ENCODE data around the gene AGXT. TPM values are rescaled to one million over a fixed set of nuclear protein-coding genes. Genes with fewer than 3 reads are reported as not detected.
A peak's percentile ranks its signal among the peaks of the same experiment; 100 is the strongest.

Gene AGXT
- total and polyA plus RNA-seq, 8 donors, result not detected

- peak in 1 of 2 donors; percentile 22 for DNase-seq
- 8 to 11% (median 9%) methylated on average over 27 of the region's 27 CpGs for WGBS, 5 donors
- TF ChIP-seq POLR2AphosphoS5 (IDR thresholded peaks at IDR 0.05), result no peak
- H3K9me3 ChIP-seq, result no peaks in the 10 kb centered on the region
- H3K27ac ChIP-seq, result no peak overlapping the region
- intact Hi-C loops (cut with DNase I; ENCODE audit: low total_unique reads), result no loop called here
- peaks cover 8 to 16% (median 14%) of the 10 kb centered on the region in 4 donors for H3K4me1 ChIP-seq
- no peaks in the 10 kb centered on the region for H3K36me3 ChIP-seq
- H3K4me3 ChIP-seq, result peak overlapping the region; percentile 15 to 36 (median 28)
- H3K27me3 ChIP-seq, result peaks cover 0 to 53% (median 33%) of the 10 kb centered on the region in 3 donors
These were observed 36.9 kb upstream of the AGXT start for GRCh38 chr2:240831594-240832204.

- TF ChIP-seq CTCF (IDR thresholded peaks at IDR 0.05), result no peak
- TF ChIP-seq POLR2AphosphoS5 (IDR thresholded peaks at IDR 0.05), result peak in 1 of 3 donors; percentile 4
- peaks cover 0 to 47% (median 27%) of the 10 kb centered on the region in 3 donors for H3K27me3 ChIP-seq
- intact Hi-C loops (cut with DNase I; ENCODE audit: low total_unique reads), result no loop called here
- H3K4me1 ChIP-seq, result peaks cover 8 to 16% (median 14%) of the 10 kb centered on the region in 4 donors
- H3K9me3 ChIP-seq, result no peaks in the 10 kb centered on the region
- H3K27ac ChIP-seq, result no peak overlapping the region
- H3K4me3 ChIP-seq, result peak overlapping the region; percentile 15 to 36 (median 28)
- H3K36me3 ChIP-seq, result no peaks in the 10 kb centered on the region
- peak; percentile 93 to 97 for DNase-seq
- 1 to 6% (median 4%) methylated on average over 22 to 54 of the region's 54 CpGs for WGBS, 5 donors
These were observed 36.4 kb upstream of the AGXT start for GRCh38 chr2:240832205-240832727.

- peaks cover 8 to 16% (median 14%) of the 10 kb centered on the region in 4 donors for H3K4me1 ChIP-seq
- TF ChIP-seq EP300 (IDR thresholded peaks at IDR 0.05), result no peak
- TF ChIP-seq POLR2A (IDR thresholded peaks at IDR 0.05), result no peak
- TF ChIP-seq POLR2AphosphoS5 (IDR thresholded peaks at IDR 0.05), result no peak
- no peak for TF ChIP-seq CTCF (IDR thresholded peaks at IDR 0.05)
- 58 to 76% (median 67%) methylated on average over 10 to 13 of the region's 13 CpGs for WGBS, 5 donors
- DNase-seq, result peak in 1 of 2 donors; percentile 26
- H3K27ac ChIP-seq, result no peak overlapping the region
- no peaks in the 10 kb centered on the region for H3K9me3 ChIP-seq
- intact Hi-C loops (cut with DNase I; ENCODE audit: low total_unique reads), result no loop called here
- no peaks in the 10 kb centered on the region for H3K36me3 ChIP-seq
- no peak overlapping the region for H3K4me3 ChIP-seq
- H3K27me3 ChIP-seq, result peaks cover 0 to 47% (median 25%) of the 10 kb centered on the region in 3 donors
These were observed 35.6 kb upstream of the AGXT start for GRCh38 chr2:240832921-240833494.

- WGBS, 5 donors, result 60 to 80% (median 70%) methylated on average over 4 to 8 of the region's 8 CpGs
These were observed 34.8 kb upstream of the AGXT start for GRCh38 chr2:240833724-240834285.

More at GRCh38 chr2:240833724-240834285, 34.8 kb upstream of the AGXT start:
- no peak for DNase-seq
- no peak overlapping the region for H3K27ac ChIP-seq
- H3K4me1 ChIP-seq, result peaks cover 8 to 16% (median 14%) of the 10 kb centered on the region in 4 donors
- H3K36me3 ChIP-seq, result no peaks in the 10 kb centered on the region
- no peaks in the 10 kb centered on the region for H3K9me3 ChIP-seq
- no peak overlapping the region for H3K4me3 ChIP-seq
- no peak for TF ChIP-seq EP300 (IDR thresholded peaks at IDR 0.05)
- TF ChIP-seq CTCF (IDR thresholded peaks at IDR 0.05), result no peak
- TF ChIP-seq POLR2A (IDR thresholded peaks at IDR 0.05), result no peak
- no peak for TF ChIP-seq POLR2AphosphoS5 (IDR thresholded peaks at IDR 0.05)
- intact Hi-C loops (cut with DNase I; ENCODE audit: low total_unique reads), result no loop called here
- H3K27me3 ChIP-seq, result peaks cover 0 to 39% (median 18%) of the 10 kb centered on the region in 3 donors
